ENCODE measurements around the gene MIEF1.

MIEF1 gene

GRCh38 chr22:39469681-39470450 is 32.2 kb upstream of the MIEF1 start:
- no peak overlapping the region for H3K4me3 ChIP-seq
- H3K27ac ChIP-seq = peak overlapping the region in 10 of 21 experiments; percentile 15 to 66 (median 44)

DNA sequence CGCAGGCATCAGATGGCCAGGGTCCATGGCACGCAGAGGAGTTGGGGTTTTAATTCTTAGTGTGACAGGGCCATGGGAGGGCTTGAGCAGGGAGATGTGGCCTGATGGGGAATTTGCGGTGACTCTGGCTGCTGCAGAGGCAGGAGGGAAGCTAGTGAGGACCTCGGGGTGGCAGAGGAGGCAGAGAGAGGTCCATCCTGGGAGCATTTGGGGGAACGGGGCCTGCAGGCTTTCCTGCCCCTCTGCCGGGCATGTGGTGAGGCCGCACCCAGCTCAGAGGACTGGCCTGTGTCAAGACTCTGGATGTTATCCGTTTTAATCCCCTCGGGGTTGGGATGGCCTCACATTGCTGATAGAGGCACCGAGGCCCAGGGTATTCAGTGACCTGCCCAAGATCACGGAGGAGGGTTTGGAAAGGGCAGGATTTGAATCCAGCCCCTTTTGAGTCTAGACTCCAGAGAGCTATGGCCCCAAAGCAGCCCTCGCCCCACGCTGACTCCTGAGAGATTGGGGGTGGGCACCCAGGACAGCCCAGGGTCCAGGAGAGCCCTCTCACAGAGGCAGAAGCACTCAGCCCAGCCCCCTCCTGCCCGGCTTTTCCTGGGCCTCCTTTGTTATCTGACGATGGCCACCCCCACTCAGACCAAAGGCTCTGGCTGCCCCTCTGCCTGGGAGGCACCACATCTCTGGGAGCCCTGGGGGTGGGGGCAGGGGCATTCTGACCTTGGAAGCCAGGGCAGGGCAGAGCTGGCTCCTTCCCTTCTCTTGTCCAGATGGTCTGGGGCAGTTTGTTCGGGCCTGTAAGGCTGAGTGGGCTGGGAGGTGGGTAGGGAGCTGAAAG is 31.4 kb upstream of the MIEF1 start:
- Histone ChIP-seq H3K27ac (peak overlapping the region in 15 of 21 experiments; percentile 6 to 73 (median 60)), H3K4me3 (no peak overlapping the region)

DNA sequence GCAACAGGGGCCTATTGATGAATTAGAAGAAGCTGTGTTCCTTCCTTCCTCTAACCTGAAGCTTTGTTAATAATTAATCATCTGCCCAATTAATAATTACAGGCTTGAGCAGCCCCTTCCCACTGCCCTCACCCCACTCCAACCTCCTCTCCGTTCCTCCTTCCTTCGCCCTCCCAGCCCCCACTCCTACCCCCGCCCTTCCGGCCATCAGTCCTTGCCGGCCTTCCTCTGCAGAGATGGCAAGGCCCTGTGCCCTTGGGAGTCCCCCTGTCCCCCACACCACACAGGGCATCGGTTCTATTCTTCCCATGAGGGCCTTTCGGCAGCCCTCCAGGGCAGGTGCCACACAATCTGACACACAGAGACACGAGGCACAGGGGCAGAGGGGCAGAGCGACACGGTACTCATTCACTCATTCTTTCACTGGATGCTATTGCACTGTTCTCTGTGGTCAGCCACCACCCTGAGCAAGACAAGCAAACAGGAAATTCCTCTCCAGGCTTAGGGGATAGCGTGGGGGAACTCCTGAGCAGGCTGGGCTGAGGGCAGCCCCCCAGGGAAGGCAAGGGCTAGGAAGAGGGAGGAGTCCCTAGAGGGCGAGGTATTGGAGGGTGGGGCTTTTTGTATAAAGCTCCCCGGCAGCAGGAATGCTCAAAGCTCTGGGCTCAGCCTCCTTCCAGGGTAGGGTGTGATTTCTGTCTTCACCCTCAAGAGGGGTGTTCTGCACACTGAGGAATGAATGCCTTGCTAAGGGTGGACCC is 30.5 kb upstream of the MIEF1 start:
- no peak overlapping the region for H3K4me3 ChIP-seq
- H3K27ac ChIP-seq = peak overlapping the region in 16 of 21 experiments; percentile 6 to 73 (median 56)

- no peak overlapping the region for H3K4me3 ChIP-seq
These were observed 29.2 kb upstream of the MIEF1 start for GRCh38 chr22:39472570-39473556.

GRCh38 chr22:39473851-39474250 is 28.2 kb upstream of the MIEF1 start:
- Histone ChIP-seq H3K27ac (peak overlapping the region in 5 of 21 experiments; percentile 14 to 54 (median 30)), H3K4me3 (no peak overlapping the region)

More at GRCh38 chr22:39472570-39473556, 29.2 kb upstream of the MIEF1 start:
- H3K27ac ChIP-seq = peak overlapping the region in 12 of 21 experiments; percentile 15 to 73 (median 62)

GRCh38 chr22:39474351-39475111 is 27.6 kb upstream of the MIEF1 start:
- Histone ChIP-seq H3K4me3 (no peak overlapping the region), H3K27ac (peak overlapping the region in 4 of 21 experiments; percentile 27 to 54 (median 38))

DNA sequence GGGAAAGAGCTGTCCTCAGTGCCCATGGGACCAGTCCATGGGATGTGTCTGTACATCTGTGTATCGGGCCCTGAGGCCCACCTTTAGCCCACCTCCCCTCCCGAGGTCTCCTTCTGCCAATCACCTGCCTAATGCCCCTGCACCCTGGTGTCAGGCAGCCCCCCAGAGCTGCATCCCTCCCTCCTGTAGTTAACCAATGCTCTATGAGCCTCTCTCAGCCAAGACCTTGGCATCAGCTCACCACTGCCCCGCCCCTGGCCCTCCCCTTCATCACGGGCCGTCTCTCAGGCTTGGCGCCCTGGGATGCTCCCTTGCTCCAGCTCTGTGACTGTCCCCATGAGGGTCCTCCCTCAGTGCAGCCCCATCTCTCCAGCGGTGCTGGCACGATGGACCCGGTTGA is 26.8 kb upstream of the MIEF1 start:
- no peak overlapping the region for H3K4me3 ChIP-seq
- peak overlapping the region in 4 of 21 experiments; percentile 30 to 54 (median 42) for H3K27ac ChIP-seq

DNA sequence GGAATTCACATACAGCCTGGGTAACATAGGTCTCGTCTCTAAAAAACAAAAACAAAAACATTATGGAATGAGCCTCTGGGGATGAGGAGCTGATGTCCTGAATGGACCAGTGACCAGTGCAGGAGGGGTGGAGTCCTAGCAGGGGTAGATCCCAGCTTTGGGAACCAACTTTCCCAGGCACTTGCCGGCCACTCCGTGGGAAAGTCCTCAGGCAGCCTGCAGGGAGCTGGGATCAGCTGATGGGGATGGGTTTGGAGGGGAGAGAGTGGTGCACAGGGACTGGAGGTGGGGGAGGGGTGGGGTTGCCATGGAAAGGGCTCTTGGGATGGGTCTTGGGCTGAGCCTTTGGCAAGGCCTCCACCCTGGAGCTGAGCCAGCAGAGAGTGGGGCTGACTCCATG is 26.2 kb upstream of the MIEF1 start:
- Histone ChIP-seq H3K27ac (no peak overlapping the region), H3K4me3 (no peak overlapping the region)

GRCh38 chr22:39476664-39477063 is 25.4 kb upstream of the MIEF1 start:
- H3K4me3 ChIP-seq = no peak overlapping the region
- H3K27ac ChIP-seq = peak overlapping the region in 1 of 21 experiments; percentile 14

- H3K27ac ChIP-seq = no peak overlapping the region
- no peak overlapping the region for H3K4me3 ChIP-seq
These were observed 24.5 kb upstream of the MIEF1 start for GRCh38 chr22:39477542-39477941.

DNA sequence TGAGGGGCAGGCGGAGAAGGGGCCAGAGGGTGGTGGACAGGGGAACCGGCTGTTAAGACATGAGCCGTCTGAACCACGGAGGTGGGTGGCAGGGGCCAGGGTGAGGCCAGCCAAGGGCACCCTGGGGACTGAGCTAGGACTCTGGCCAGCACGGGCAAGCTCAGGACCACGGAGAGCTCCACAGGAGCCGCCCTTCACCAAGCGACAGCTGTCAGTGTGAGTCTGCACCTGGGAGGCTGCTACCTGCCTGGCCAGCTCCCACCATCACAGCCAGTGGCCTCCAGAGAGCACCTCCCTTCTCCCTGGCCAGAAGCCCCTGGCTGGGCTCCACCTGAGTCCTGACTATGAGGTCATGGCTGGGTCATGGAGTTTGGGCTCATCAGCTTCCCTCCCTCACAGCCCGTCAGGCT is 23.6 kb upstream of the MIEF1 start:
- H3K27ac ChIP-seq = no peak overlapping the region
- no peak overlapping the region for H3K4me3 ChIP-seq

DNA sequence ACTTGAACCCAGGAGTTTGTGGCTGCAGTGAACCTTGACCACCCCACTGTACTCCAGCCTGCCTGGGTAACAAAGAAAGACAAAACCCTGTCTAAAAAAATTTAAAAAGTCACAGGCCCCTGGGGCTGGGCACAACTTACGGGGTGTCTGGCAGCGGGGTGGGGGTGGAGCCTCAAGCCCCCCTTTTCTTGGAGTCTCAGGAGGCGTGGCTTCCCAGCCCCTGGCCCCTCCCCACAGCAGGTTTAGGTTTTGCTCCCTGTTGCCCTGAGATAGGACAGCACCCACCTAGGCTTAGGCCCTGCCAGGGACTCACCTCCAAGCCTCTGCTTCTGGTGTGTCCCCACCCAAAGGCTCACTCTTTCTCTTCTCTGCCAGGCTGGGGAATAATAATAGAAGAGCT is 22.8 kb upstream of the MIEF1 start:
- Histone ChIP-seq H3K4me3 (no peak overlapping the region), H3K27ac (no peak overlapping the region)

- no peak overlapping the region for H3K4me3 ChIP-seq
- no peak overlapping the region for H3K27ac ChIP-seq
These were observed 21.5 kb upstream of the MIEF1 start for GRCh38 chr22:39480557-39480956.

DNA sequence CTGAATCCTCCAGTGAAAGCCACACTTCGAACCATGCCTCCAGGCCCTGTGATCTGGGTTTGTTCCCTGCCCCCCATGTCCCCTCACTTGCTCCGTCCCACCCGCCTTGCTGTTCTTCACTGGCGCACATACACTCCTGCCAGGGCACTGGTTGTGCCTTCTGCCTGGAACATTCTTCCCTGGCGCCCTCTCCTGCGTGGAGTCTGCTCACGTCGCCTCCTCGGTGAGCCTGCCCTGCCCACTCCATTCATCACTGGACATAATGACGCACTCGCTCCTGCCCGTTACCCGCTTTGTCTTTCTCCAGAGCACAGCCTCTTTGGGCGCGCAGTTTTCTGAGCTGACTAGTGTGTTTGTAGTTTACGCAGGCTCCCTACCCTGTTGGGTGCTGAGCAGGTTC is 21.0 kb upstream of the MIEF1 start:
- H3K27ac ChIP-seq = no peak overlapping the region

GRCh38 chr22:39481595-39481994 is 20.5 kb upstream of the MIEF1 start:
- H3K4me3 ChIP-seq = no peak overlapping the region
- no peak overlapping the region for H3K27ac ChIP-seq

More for the DNA sequence above, 21.0 kb upstream of the MIEF1 start:
- H3K4me3 ChIP-seq = no peak overlapping the region

DNA sequence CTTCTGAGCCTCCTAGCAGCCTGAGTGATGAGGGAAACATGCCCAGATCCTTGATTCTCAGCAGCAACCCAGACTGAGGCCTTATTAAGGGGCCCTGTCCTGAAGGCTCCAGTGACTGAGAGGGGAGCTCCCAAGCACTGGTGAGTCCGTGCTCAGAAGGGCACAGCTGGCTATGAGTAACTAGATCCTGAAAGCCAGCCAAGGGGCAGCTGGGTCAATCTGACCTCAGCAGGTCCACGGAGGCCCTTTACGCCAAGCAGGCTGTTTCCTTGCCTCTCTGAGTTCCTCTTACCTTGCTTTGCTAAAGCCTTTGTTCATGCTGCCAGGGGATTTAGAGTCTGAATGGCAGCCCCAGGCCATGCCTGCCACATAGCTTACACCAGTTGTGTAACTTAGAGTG is 19.3 kb upstream of the MIEF1 start:
- H3K4me3 ChIP-seq = no peak overlapping the region
- no peak overlapping the region for H3K27ac ChIP-seq

DNA sequence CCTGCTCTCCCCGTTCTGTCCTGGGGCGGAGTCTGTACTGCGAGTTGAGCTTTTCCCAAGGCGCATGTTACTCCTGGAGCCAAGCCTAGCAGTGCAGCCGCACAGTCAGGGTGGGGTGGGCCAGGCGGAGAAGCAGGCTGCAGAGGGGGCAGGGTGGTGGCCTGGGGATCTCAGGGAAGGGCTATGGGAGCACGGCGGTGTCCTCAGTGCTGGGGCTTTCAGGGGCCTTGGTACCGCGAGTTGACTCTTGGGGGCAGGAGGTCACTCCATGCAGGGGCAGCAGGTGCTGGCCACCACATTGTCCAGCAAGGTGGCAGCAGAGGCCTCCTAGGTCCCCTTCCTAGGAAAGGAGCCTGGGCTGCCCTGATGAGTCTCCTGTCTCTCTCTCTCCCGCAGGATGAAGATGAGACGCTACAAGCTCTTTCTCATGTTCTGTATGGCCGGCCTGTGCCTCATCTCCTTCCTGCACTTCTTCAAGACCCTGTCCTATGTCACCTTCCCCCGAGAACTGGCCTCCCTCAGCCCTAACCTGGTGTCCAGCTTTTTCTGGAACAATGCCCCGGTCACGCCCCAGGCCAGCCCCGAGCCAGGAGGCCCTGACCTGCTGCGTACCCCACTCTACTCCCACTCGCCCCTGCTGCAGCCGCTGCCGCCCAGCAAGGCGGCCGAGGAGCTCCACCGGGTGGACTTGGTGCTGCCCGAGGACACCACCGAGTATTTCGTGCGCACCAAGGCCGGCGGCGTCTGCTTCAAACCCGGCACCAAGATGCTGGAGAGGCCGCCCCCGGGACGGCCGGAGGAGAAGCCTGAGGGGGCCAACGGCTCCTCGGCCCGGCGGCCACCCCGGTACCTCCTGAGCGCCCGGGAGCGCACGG is 14.9 kb upstream of the MIEF1 start:
- Histone ChIP-seq H3K27ac (no peak overlapping the region), H3K4me3 (no peak overlapping the region)
